Muscle layer of duodenum (tissue), 2 donors: Measurements from ENCODE around the gene IL1RAPL1.

Experiments used
- H3K27ac ChIP-seq: one replicate; pipeline ENCODE4 v1.7.0; 2013; ENCODE audit warnings: mild to moderate bottlenecking, low read length
- H3K27me3 ChIP-seq: one replicate; pipeline ENCODE4 v1.7.0; 2013; ENCODE audit warnings: low read depth, mild to moderate bottlenecking, control low read depth, low read length
- H3K36me3 ChIP-seq, 2 donors: one replicate each; pipeline ENCODE4 v1.7.0; 2013; ENCODE audit warnings: low read length in 2 of 2, control low read depth in 1 of 2, mild to moderate bottlenecking in 1 of 2; ENCODE audit not compliant: insufficient read depth in 2 of 2, control insufficient read depth in 1 of 2
- H3K4me1 ChIP-seq, 2 donors: one replicate each; pipeline ENCODE4 v1.7.0; 2013; ENCODE audit warnings: low read length in 2 of 2, mild to moderate bottlenecking in 2 of 2, control low read depth in 1 of 2, moderate library complexity in 1 of 2; ENCODE audit not compliant: insufficient read depth in 2 of 2, control insufficient read depth in 1 of 2
- H3K4me3 ChIP-seq, 2 donors: one replicate each; pipeline ENCODE4 v1.7.0; 2013; ENCODE audit warnings: low read length in 2 of 2, low read depth in 1 of 2, mild to moderate bottlenecking in 1 of 2
- H3K9me3 ChIP-seq, 2 donors: one replicate each; pipeline ENCODE4 v1.7.0; 2013; ENCODE audit warnings: low read length in 2 of 2, control low read depth in 1 of 2, mild to moderate bottlenecking in 1 of 2; ENCODE audit not compliant: control insufficient read depth in 1 of 2
- donor health status: healthy.

The IL1RAPL1 gene

GRCh38 chrX:29648161-29648560, 1060.9 kb downstream of the IL1RAPL1 start:
- Histone ChIP-seq H3K27me3 (no peaks in the 10 kb centered on the region), H3K27ac (no peak overlapping the region), H3K9me3 (no peaks in the 10 kb centered on the region), H3K36me3 (no peaks in the 10 kb centered on the region), H3K4me3 (no peak overlapping the region), H3K4me1 (no peaks in the 10 kb centered on the region)

- Histone ChIP-seq H3K36me3 (no peaks in the 10 kb centered on the region), H3K27me3 (no peaks in the 10 kb centered on the region), H3K4me1 (no peaks in the 10 kb centered on the region), H3K9me3 (no peaks in the 10 kb centered on the region), H3K4me3 (no peak overlapping the region), H3K27ac (no peak overlapping the region)
Observed at GRCh38 chrX:29652484-29652883, 1065.2 kb downstream of the IL1RAPL1 start.

GRCh38 chrX:29653721-29654120, 1066.5 kb downstream of the IL1RAPL1 start:
- Histone ChIP-seq H3K36me3 (no peaks in the 10 kb centered on the region), H3K9me3 (no peaks in the 10 kb centered on the region), H3K4me1 (no peaks in the 10 kb centered on the region), H3K27me3 (no peaks in the 10 kb centered on the region), H3K4me3 (no peak overlapping the region), H3K27ac (no peak overlapping the region)

GRCh38 chrX:29659911-29660310, 1072.7 kb downstream of the IL1RAPL1 start:
- Histone ChIP-seq H3K27me3 (no peaks in the 10 kb centered on the region), H3K36me3 (peaks cover 0 to 3% of the 10 kb centered on the region in 2 donors), H3K27ac (no peak overlapping the region), H3K9me3 (no peaks in the 10 kb centered on the region), H3K4me3 (no peak overlapping the region), H3K4me1 (peaks cover 0 to 7% of the 10 kb centered on the region in 2 donors)

- Histone ChIP-seq H3K9me3 (no peaks in the 10 kb centered on the region), H3K27ac (no peak overlapping the region), H3K27me3 (no peaks in the 10 kb centered on the region), H3K36me3 (peaks cover 0 to 3% of the 10 kb centered on the region in 2 donors), H3K4me3 (no peak overlapping the region), H3K4me1 (peaks cover 0 to 7% of the 10 kb centered on the region in 2 donors)
Observed at GRCh38 chrX:29661290-29661689, 1074.0 kb downstream of the IL1RAPL1 start.

- H3K36me3 ChIP-seq: peaks cover 0 to 3% of the 10 kb centered on the region in 2 donors
- no peak overlapping the region for H3K4me3 ChIP-seq
- H3K27ac ChIP-seq: no peak overlapping the region
- no peaks in the 10 kb centered on the region for H3K27me3 ChIP-seq
- peaks cover 0 to 7% of the 10 kb centered on the region in 2 donors for H3K4me1 ChIP-seq
- H3K9me3 ChIP-seq: no peaks in the 10 kb centered on the region
Observed at GRCh38 chrX:29662101-29662500, 1074.9 kb downstream of the IL1RAPL1 start.

- Histone ChIP-seq H3K27me3 (no peaks in the 10 kb centered on the region), H3K36me3 (peaks cover 0 to 3% of the 10 kb centered on the region in 2 donors), H3K4me3 (no peak overlapping the region), H3K27ac (peak overlapping the region; percentile 31), H3K9me3 (no peaks in the 10 kb centered on the region), H3K4me1 (peaks cover 0 to 7% of the 10 kb centered on the region in 2 donors)
Observed at GRCh38 chrX:29662759-29663503, 1075.7 kb downstream of the IL1RAPL1 start.

GRCh38 chrX:29665532-29665931, 1078.3 kb downstream of the IL1RAPL1 start:
- H3K27me3 ChIP-seq: no peaks in the 10 kb centered on the region
- no peaks in the 10 kb centered on the region for H3K9me3 ChIP-seq
- H3K36me3 ChIP-seq: peaks cover 0 to 3% of the 10 kb centered on the region in 2 donors
- no peak overlapping the region for H3K27ac ChIP-seq
- H3K4me3 ChIP-seq: no peak overlapping the region
- peaks cover 0 to 7% of the 10 kb centered on the region in 2 donors for H3K4me1 ChIP-seq

- Histone ChIP-seq H3K9me3 (no peaks in the 10 kb centered on the region), H3K36me3 (peaks cover 0 to 3% of the 10 kb centered on the region in 2 donors), H3K4me3 (no peak overlapping the region), H3K4me1 (peaks cover 0 to 7% of the 10 kb centered on the region in 2 donors), H3K27ac (no peak overlapping the region), H3K27me3 (no peaks in the 10 kb centered on the region)
Observed at GRCh38 chrX:29666366-29666765, 1079.1 kb downstream of the IL1RAPL1 start.

GRCh38 chrX:29671421-29671820, 1084.2 kb downstream of the IL1RAPL1 start:
- no peaks in the 10 kb centered on the region for H3K4me1 ChIP-seq
- H3K36me3 ChIP-seq: no peaks in the 10 kb centered on the region
- H3K9me3 ChIP-seq: no peaks in the 10 kb centered on the region
- no peak overlapping the region for H3K27ac ChIP-seq
- no peaks in the 10 kb centered on the region for H3K27me3 ChIP-seq
- no peak overlapping the region for H3K4me3 ChIP-seq

- no peaks in the 10 kb centered on the region for H3K9me3 ChIP-seq
- H3K27ac ChIP-seq: no peak overlapping the region
Observed at GRCh38 chrX:29687687-29688086, 1100.4 kb downstream of the IL1RAPL1 start.

GRCh38 chrX:29690061-29690460, 1102.8 kb downstream of the IL1RAPL1 start:
- Histone ChIP-seq H3K36me3 (no peaks in the 10 kb centered on the region), H3K27me3 (no peaks in the 10 kb centered on the region), H3K9me3 (no peaks in the 10 kb centered on the region), H3K4me3 (no peak overlapping the region), H3K4me1 (peaks cover 0 to 5% of the 10 kb centered on the region in 2 donors), H3K27ac (no peak overlapping the region)

More at GRCh38 chrX:29687687-29688086, 1100.4 kb downstream of the IL1RAPL1 start:
- H3K27me3 ChIP-seq: no peaks in the 10 kb centered on the region
- H3K36me3 ChIP-seq: no peaks in the 10 kb centered on the region
- H3K4me1 ChIP-seq: peaks cover 0 to 5% of the 10 kb centered on the region in 2 donors
- H3K4me3 ChIP-seq: no peak overlapping the region
